Mucosa of descending colon (tissue), 3 donors: ENCODE measurements around the gene AKAP13. TPM values are rescaled to one million over a fixed set of nuclear protein-coding genes. Genes with fewer than 3 reads are reported as not detected.

Experiments
- ATAC-seq: fragments of 200-7000 bp; cut with Tn5 transposase; one replicate; pipeline ENCODE4 v1.9.1; 2020; ENCODE audit warnings: mild to moderate bottlenecking, moderate library complexity
- DNase-seq, 3 donors: peaks; one replicate each; pipeline ENCODE4 v3.0.0-alpha.2; 2020
- H3K36me3 ChIP-seq: fragments of 200-600 bp; one replicate; pipeline ENCODE4 v1.8.0; 2021; ENCODE audit warnings: low read depth, mild to moderate bottlenecking
- H3K4me1 ChIP-seq: fragments of 200-600 bp; one replicate; pipeline ENCODE4 v1.8.0; 2021; ENCODE audit warnings: low read depth, mild to moderate bottlenecking
- H3K4me3 ChIP-seq: fragments of 200-600 bp; one replicate; pipeline ENCODE4 v1.8.0; 2021; ENCODE audit warnings: mild to moderate bottlenecking
- H3K9me3 ChIP-seq: fragments of 200-600 bp; one replicate; pipeline ENCODE4 v1.8.0; 2021; ENCODE audit warnings: mild to moderate bottlenecking
- CTCF ChIP-seq: fragments of 200-600 bp; IDR thresholded peaks from one replicate; pipeline ENCODE4 v1.8.0; 2022; ENCODE audit warnings: antibody characterized with exemption, mild to moderate bottlenecking
- intact Hi-C, 2 donors: fragments of 100-400 bp; cut with DNase I in 1 of 2; cut with micrococcal nuclease in 1 of 2; formaldehyde crosslinking; loops; one replicate each; pipeline versions ENCODE4 v1.11.0 to v1.11.1; 2022; cut with DNase I, micrococcal nuclease
- total RNA-seq, 3 donors: library from RNA; stranded (reverse); fragmentation: NEBNext Ultra II Directional in 2 of 3; extraction: Animal tissue kit (Norgen Biotek cat#: 25700) in 2 of 3; gene quantifications; one replicate each; pipeline versions ENCODE4 v1.2.1 to v1.2.4, GENCODE V29; 2021 to 2023
- donor health status: DM: no; HTN: no; CAD: no; lungs with moderate emphysema.
- donor health status: DM: no; HTN: no; CAD: no.
- donor health status: DM: no; HTN: yes; CAD: no.

Gene AKAP13
- total RNA-seq, 3 donors from 2014 or later, result 141 to 173 (median 150) TPM

GRCh38 chr15:85746641-85747040 lies 366.2 kb downstream of the AKAP13 start:
- H3K4me1 ChIP-seq, result no peaks in the 10 kb centered on the region
- H3K9me3 ChIP-seq, result no peaks in the 10 kb centered on the region
- TF ChIP-seq CTCF, result no peak
- DNase-seq (no peak), ATAC-seq (no peak)
- intact Hi-C loops, result no loop called here
- peaks cover 9% of the 10 kb centered on the region for H3K36me3 ChIP-seq
- no peak overlapping the region for H3K4me3 ChIP-seq

- Histone ChIP-seq H3K9me3 (no peaks in the 10 kb centered on the region), H3K4me1 (no peaks in the 10 kb centered on the region), H3K36me3 (peaks cover 5% of the 10 kb centered on the region), H3K4me3 (no peak overlapping the region)
- intact Hi-C loops, result no loop called here
- no peak for TF ChIP-seq CTCF
- ATAC-seq (no peak), DNase-seq (no peak)
Observed at GRCh38 chr15:85748176-85748575, 367.8 kb downstream of the AKAP13 start.

- H3K4me1 ChIP-seq, result no peaks in the 10 kb centered on the region
- TF ChIP-seq CTCF, result no peak
Observed at GRCh38 chr15:85748729-85749128, 368.3 kb downstream of the AKAP13 start.

DNA sequence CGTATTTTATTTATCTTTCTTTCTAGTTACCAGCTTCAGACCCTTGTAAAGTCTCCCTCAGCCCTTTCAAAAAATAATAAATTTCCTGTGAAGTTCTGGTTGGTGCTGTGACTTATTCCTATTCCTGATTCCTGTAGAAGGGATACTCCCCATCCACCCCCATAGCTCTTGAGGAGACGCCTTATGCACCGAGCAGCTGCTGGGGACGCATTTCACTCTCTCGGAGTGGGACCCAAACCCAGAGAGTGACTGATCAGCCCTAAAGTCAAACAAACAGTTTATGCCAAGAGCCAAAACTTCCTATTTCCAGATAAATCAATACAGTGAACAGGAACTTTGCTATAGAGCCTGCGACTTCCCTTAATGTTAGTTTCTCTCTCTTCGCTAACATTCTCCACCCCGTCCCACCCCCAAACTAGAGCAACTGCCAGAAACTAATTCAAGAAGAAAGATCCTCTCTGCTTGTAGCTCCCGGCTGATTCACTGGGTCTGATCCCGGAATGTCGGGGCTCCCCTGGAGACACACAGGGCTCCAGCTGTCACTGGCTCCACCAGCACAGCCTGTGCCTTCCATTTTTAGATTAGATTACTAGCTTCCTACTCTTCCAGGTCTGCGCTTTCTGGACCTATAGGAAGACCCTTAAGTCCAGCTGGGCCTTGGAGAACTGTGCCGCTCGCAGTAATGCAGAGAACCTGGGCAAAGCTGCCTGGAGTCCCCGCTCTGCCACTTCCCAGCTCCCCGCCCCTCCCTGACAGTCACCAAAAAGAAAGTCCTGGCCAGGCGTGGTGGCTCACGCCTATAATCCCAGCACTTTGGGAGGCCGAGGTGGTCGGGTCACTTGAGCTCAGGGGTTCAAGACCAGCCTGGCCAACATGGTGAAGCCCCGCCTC lies 369.1 kb downstream of the AKAP13 start:
- no peak for TF ChIP-seq CTCF
- Histone ChIP-seq H3K4me1 (no peaks in the 10 kb centered on the region), H3K9me3 (no peaks in the 10 kb centered on the region), H3K4me3 (no peak overlapping the region), H3K36me3 (no peaks in the 10 kb centered on the region)
- peak; percentile 7 for ATAC-seq
- intact Hi-C loops, result no loop called here
- DNase-seq, result peak in 1 of 3 donors; percentile 26

More at GRCh38 chr15:85748729-85749128, 368.3 kb downstream of the AKAP13 start:
- intact Hi-C loops, result no loop called here
- peak; percentile 12 for ATAC-seq
- Histone ChIP-seq H3K4me3 (no peak overlapping the region), H3K9me3 (no peaks in the 10 kb centered on the region), H3K36me3 (no peaks in the 10 kb centered on the region)
- no peak for DNase-seq

DNA sequence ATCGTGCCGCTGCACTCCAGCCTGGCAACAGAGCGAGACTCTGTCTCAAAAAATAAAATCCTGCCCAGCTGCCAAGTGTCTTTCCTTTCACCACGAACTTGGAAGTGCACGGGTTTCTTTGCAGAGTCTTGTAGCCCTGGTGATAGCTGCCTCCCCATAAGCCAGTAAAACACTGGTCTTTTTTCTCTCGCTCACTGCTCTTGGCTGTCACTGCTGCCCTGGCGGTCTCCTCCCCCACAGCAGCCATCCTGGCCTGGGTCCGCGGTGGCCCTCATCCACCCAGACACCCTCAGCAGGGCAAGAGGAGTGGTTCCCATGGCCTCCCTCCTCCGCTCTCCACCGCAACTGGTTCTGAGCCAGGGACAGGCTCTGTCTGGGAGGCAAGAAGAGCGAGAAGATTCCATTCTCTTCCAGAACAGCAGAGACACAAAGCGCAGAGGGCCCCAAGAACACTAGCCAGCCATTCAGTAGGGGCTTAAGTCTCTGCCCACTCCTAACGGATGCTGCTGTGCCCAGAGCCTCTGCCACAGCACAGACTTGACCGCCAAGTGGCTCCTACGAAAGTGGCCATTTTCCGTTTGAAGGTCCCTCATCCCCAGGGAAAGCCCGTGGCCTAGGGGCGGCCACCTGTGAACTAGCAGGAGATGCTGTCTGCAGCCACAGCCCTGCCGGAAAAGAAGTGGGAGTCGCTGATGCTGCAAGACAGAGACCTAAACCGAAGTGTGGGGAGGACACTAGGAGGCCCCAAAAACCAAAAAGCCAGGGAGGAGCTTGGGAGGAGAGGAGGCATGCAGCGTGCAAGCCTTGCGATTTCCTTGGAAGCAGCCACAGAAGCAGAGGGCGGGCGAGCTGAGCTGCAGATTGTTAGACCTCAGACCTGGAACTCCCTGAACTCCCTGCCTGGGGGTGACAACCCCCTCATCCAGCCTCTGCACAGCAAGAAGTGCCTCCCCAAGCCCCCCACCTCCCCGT lies 370.2 kb downstream of the AKAP13 start:
- no peak for TF ChIP-seq CTCF
- no peak overlapping the region for H3K4me3 ChIP-seq

More for the DNA sequence above, 370.2 kb downstream of the AKAP13 start:
- intact Hi-C loops, result no loop called here
- Histone ChIP-seq H3K9me3 (no peaks in the 10 kb centered on the region), H3K4me1 (no peaks in the 10 kb centered on the region), H3K36me3 (no peaks in the 10 kb centered on the region)
- peak in 2 of 3 donors; percentile 23 to 71 for DNase-seq
- ATAC-seq, result peak; percentile 39
